ENCODE data around the gene NOL11.
"Not testable (repeated sequence)": the region's sequence is repeated elsewhere in the genome, so short reads cannot be mapped to it uniquely, and the experiment has no call there.

The NOL11 gene

GRCh38 chr17:67717624-67718324 lies at the start of gene NOL11:
TSS of gene NOL11 (plus strand) at chr17:67717936. CDS start at chr17:67717948, 12 bp downstream.
- peak; percentile 98 to 100 for DNase-seq (ENCODE audit: low read depth in 1 of 2, low spot score in 1 of 2)

- no peak for DNase-seq (ENCODE audit: low read depth in 1 of 2, low spot score in 1 of 2)
These were observed 46.2 kb upstream of the NOL11 start for GRCh38 chr17:67671493-67671892.

- no peak for DNase-seq (ENCODE audit: low read depth in 1 of 2, low spot score in 1 of 2)
These were observed 45.0 kb upstream of the NOL11 start for GRCh38 chr17:67672592-67673335.

- no peak for DNase-seq (ENCODE audit: low read depth in 1 of 2, low spot score in 1 of 2)
These were observed 42.3 kb upstream of the NOL11 start for GRCh38 chr17:67675481-67675880.

- no peak for DNase-seq (ENCODE audit: low read depth in 1 of 2, low spot score in 1 of 2)
These were observed 41.4 kb upstream of the NOL11 start for GRCh38 chr17:67676305-67676704.

GRCh38 chr17:67678414-67678813 lies 39.3 kb upstream of the NOL11 start:
- DNase-seq (ENCODE audit: low read depth in 1 of 2, low spot score in 1 of 2): no peak

GRCh38 chr17:67679225-67679624 lies 38.5 kb upstream of the NOL11 start:
- DNase-seq (ENCODE audit: low read depth in 1 of 2, low spot score in 1 of 2): no peak

GRCh38 chr17:67679721-67680120 lies 38.0 kb upstream of the NOL11 start:
- DNase-seq (ENCODE audit: low read depth in 1 of 2, low spot score in 1 of 2): no peak

GRCh38 chr17:67680445-67681224 lies 37.1 kb upstream of the NOL11 start:
- no peak for DNase-seq (ENCODE audit: low read depth in 1 of 2, low spot score in 1 of 2)

- DNase-seq (ENCODE audit: low read depth in 1 of 2, low spot score in 1 of 2): no peak
These were observed 35.5 kb upstream of the NOL11 start for GRCh38 chr17:67682196-67682595.

GRCh38 chr17:67685351-67685750 lies 32.4 kb upstream of the NOL11 start:
- no peak for DNase-seq (ENCODE audit: low read depth in 1 of 2, low spot score in 1 of 2)

- no peak for DNase-seq (ENCODE audit: low read depth in 1 of 2, low spot score in 1 of 2)
These were observed 31.5 kb upstream of the NOL11 start for GRCh38 chr17:67686241-67686640.

- no peak for DNase-seq (ENCODE audit: low read depth in 1 of 2, low spot score in 1 of 2)
These were observed 30.2 kb upstream of the NOL11 start for GRCh38 chr17:67687511-67687910.

GRCh38 chr17:67689534-67690177 lies 28.1 kb upstream of the NOL11 start:
- DNase-seq (ENCODE audit: low read depth in 1 of 2, low spot score in 1 of 2): peak in 1 of 2 donors; percentile 56

- DNase-seq (ENCODE audit: low read depth in 1 of 2, low spot score in 1 of 2): no peak
These were observed 23.9 kb upstream of the NOL11 start for GRCh38 chr17:67693811-67694210.

GRCh38 chr17:67696347-67696746 lies 21.4 kb upstream of the NOL11 start:
- no peak for DNase-seq (ENCODE audit: low read depth in 1 of 2, low spot score in 1 of 2)

- no peak for DNase-seq (ENCODE audit: low read depth in 1 of 2, low spot score in 1 of 2)
These were observed 20.8 kb upstream of the NOL11 start for GRCh38 chr17:67696853-67697498.

- DNase-seq (ENCODE audit: low read depth in 1 of 2, low spot score in 1 of 2): no peak
These were observed 17.6 kb upstream of the NOL11 start for GRCh38 chr17:67700037-67700724.

- DNase-seq (ENCODE audit: low read depth in 1 of 2, low spot score in 1 of 2): no peak
These were observed 17.0 kb upstream of the NOL11 start for GRCh38 chr17:67700725-67701119.

GRCh38 chr17:67702861-67703260 lies 14.9 kb upstream of the NOL11 start:
- DNase-seq (ENCODE audit: low read depth in 1 of 2, low spot score in 1 of 2): not testable (repeated sequence)
